Osteocyte (in vitro differentiated cells): ENCODE measurements around the gene KCNN3. TPM values are rescaled to one million over a fixed set of nuclear protein-coding genes. Genes with fewer than 3 reads are reported as not detected.

Experiments used
- DNase-seq: peaks from one replicate; pipeline ENCODE4 v3.0.0; 2021; ENCODE audit warnings: mixed read lengths; ENCODE audit not compliant: unreplicated experiment; ENCODE audit errors: extremely low spot score
- H3K27ac Mint-ChIP-seq: one replicate; pipeline ENCODE4 v1.8.0; 2021; ENCODE audit warnings: mild to moderate bottlenecking, mixed read lengths; ENCODE audit not compliant: unreplicated experiment
- H3K27me3 Mint-ChIP-seq: one replicate; pipeline ENCODE4 v1.8.0; 2021; ENCODE audit warnings: mixed read lengths; ENCODE audit not compliant: unreplicated experiment
- H3K36me3 Mint-ChIP-seq: one replicate; pipeline ENCODE4 v1.8.0; 2021; ENCODE audit warnings: mixed read lengths; ENCODE audit not compliant: unreplicated experiment
- H3K4me1 Mint-ChIP-seq: one replicate; pipeline ENCODE4 v1.8.0; 2021; ENCODE audit warnings: mixed read lengths; ENCODE audit not compliant: unreplicated experiment
- H3K4me3 Mint-ChIP-seq: one replicate; pipeline ENCODE4 v1.8.0; 2021; ENCODE audit warnings: mild to moderate bottlenecking, moderate library complexity, mixed read lengths; ENCODE audit not compliant: unreplicated experiment
- H3K9me3 Mint-ChIP-seq: one replicate; pipeline ENCODE4 v1.8.0; 2021; ENCODE audit warnings: mixed read lengths; ENCODE audit not compliant: unreplicated experiment
- total RNA-seq: library from RNA; stranded (reverse); gene quantifications from 2 replicates; pipeline ENCODE4 v1.2.1, GENCODE V29; 2021
- TF ChIP-seq, protein P1 (sequence below): fragments of 200-600 bp; sonication (generic); IDR thresholded peaks from 2 replicates; pipeline ENCODE4 v1.5.0; 2021; ENCODE audit warnings: antibody characterized with exemption, mild to moderate bottlenecking, moderate library complexity

KCNN3 gene
- total RNA-seq, 1 donor from 2014 or later = 0.16 TPM

GRCh38 chr1:154729577-154729976 lies 140.5 kb downstream of the KCNN3 start:
- Mint-ChIP-seq H3K27ac (peak overlapping the region; percentile 23), H3K4me1 (peaks cover 23% of the 10 kb centered on the region), H3K4me3 (no peak overlapping the region), H3K27me3 (peaks cover 2% of the 10 kb centered on the region), H3K36me3 (no peaks in the 10 kb centered on the region), H3K9me3 (no peaks in the 10 kb centered on the region)
- TF ChIP-seq, protein P1, sequence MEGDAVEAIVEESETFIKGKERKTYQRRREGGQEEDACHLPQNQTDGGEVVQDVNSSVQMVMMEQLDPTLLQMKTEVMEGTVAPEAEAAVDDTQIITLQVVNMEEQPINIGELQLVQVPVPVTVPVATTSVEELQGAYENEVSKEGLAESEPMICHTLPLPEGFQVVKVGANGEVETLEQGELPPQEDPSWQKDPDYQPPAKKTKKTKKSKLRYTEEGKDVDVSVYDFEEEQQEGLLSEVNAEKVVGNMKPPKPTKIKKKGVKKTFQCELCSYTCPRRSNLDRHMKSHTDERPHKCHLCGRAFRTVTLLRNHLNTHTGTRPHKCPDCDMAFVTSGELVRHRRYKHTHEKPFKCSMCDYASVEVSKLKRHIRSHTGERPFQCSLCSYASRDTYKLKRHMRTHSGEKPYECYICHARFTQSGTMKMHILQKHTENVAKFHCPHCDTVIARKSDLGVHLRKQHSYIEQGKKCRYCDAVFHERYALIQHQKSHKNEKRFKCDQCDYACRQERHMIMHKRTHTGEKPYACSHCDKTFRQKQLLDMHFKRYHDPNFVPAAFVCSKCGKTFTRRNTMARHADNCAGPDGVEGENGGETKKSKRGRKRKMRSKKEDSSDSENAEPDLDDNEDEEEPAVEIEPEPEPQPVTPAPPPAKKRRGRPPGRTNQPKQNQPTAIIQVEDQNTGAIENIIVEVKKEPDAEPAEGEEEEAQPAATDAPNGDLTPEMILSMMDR = no peak
- DNase-seq = no peak

- Mint-ChIP-seq H3K4me1 (peaks cover 23% of the 10 kb centered on the region), H3K9me3 (no peaks in the 10 kb centered on the region), H3K27ac (peak overlapping the region; percentile 70), H3K36me3 (no peaks in the 10 kb centered on the region), H3K27me3 (peaks cover 6% of the 10 kb centered on the region), H3K4me3 (no peak overlapping the region)
- TF ChIP-seq, protein P1 = no peak
- no peak for DNase-seq
These were observed 141.0 kb downstream of the KCNN3 start for GRCh38 chr1:154729031-154729442.

GRCh38 chr1:154726896-154727753 lies 143.0 kb downstream of the KCNN3 start:
- Mint-ChIP-seq H3K27ac (no peak overlapping the region), H3K4me1 (peaks cover 23% of the 10 kb centered on the region), H3K4me3 (no peak overlapping the region), H3K36me3 (no peaks in the 10 kb centered on the region), H3K9me3 (no peaks in the 10 kb centered on the region), H3K27me3 (peaks cover 6% of the 10 kb centered on the region)
- TF ChIP-seq, protein P1 = no peak
- no peak for DNase-seq

GRCh38 chr1:154726443-154726842 lies 143.6 kb downstream of the KCNN3 start:
- Mint-ChIP-seq H3K36me3 (no peaks in the 10 kb centered on the region), H3K4me1 (peaks cover 23% of the 10 kb centered on the region), H3K9me3 (no peaks in the 10 kb centered on the region), H3K27ac (no peak overlapping the region), H3K27me3 (peaks cover 6% of the 10 kb centered on the region), H3K4me3 (no peak overlapping the region)
- TF ChIP-seq, protein P1 = no peak
- DNase-seq = no peak

DNA sequence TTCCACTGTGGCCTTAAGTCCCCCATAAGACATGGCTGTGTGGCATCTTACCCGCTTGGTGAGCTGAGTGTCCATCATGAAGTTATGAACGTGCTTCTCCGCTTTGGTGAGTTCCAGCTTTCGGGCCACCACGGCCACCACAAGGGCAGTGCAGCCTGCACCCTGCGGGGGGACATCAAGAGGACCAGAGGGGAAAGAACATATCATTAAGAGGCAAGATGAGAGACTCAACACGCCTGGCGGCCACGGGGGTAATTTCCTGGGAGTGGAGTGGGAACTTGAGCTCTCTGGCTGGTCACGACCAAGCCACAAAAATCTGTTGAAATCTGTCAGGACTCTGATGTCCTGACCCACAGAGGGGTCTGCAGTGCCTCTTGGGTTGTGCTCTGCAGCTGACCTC lies 144.2 kb downstream of the KCNN3 start:
- Mint-ChIP-seq H3K4me3 (no peak overlapping the region), H3K9me3 (no peaks in the 10 kb centered on the region), H3K27me3 (peaks cover 6% of the 10 kb centered on the region), H3K4me1 (peaks cover 18% of the 10 kb centered on the region), H3K36me3 (no peaks in the 10 kb centered on the region), H3K27ac (no peak overlapping the region)
- no peak for DNase-seq
- TF ChIP-seq, protein P1 = no peak
